Muscle layer of duodenum (tissue), 2 donors: ENCODE results near the gene NGF.
"Not testable (repeated sequence)": the region's sequence is repeated elsewhere in the genome, so short reads cannot be mapped to it uniquely, and the experiment has no call there.

Source experiments
- H3K27ac ChIP-seq: one replicate; pipeline ENCODE4 v1.7.0; 2013; ENCODE audit warnings: mild to moderate bottlenecking, low read length
- H3K27me3 ChIP-seq: one replicate; pipeline ENCODE4 v1.7.0; 2013; ENCODE audit warnings: low read depth, mild to moderate bottlenecking, control low read depth, low read length
- H3K36me3 ChIP-seq, 2 donors: one replicate each; pipeline ENCODE4 v1.7.0; 2013; ENCODE audit warnings: low read length in 2 of 2, control low read depth in 1 of 2, mild to moderate bottlenecking in 1 of 2; ENCODE audit not compliant: insufficient read depth in 2 of 2, control insufficient read depth in 1 of 2
- H3K4me1 ChIP-seq, 2 donors: one replicate each; pipeline ENCODE4 v1.7.0; 2013; ENCODE audit warnings: low read length in 2 of 2, mild to moderate bottlenecking in 2 of 2, control low read depth in 1 of 2, moderate library complexity in 1 of 2; ENCODE audit not compliant: insufficient read depth in 2 of 2, control insufficient read depth in 1 of 2
- H3K4me3 ChIP-seq, 2 donors: one replicate each; pipeline ENCODE4 v1.7.0; 2013; ENCODE audit warnings: low read length in 2 of 2, low read depth in 1 of 2, mild to moderate bottlenecking in 1 of 2
- H3K9me3 ChIP-seq, 2 donors: one replicate each; pipeline ENCODE4 v1.7.0; 2013; ENCODE audit warnings: low read length in 2 of 2, control low read depth in 1 of 2, mild to moderate bottlenecking in 1 of 2; ENCODE audit not compliant: control insufficient read depth in 1 of 2
- donor health status: healthy.

The NGF gene

DNA sequence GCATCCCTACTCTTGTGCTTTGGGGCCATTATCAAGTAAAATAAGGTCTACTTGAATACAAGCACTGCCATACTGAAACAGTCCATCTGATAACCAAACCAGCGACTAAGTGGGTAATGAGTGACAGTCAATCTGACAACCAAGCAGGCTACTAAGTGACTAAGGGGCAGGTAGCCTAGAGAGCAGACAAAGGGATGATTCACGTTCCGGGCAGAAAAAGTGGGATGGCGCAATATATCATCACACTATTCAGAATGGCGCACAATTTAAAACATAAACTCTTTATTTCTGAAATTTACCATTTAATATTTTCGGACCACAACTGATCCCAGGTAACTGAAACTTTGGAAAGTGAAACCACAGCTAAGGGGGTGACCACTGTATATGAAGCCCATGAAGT, 17.7 kb downstream of the NGF start:
- peaks cover 0 to 5% of the 10 kb centered on the region in 2 donors for H3K4me1 ChIP-seq
- no peaks in the 10 kb centered on the region for H3K27me3 ChIP-seq
- no peaks in the 10 kb centered on the region for H3K36me3 ChIP-seq
- H3K9me3 ChIP-seq, result no peaks in the 10 kb centered on the region
- H3K27ac ChIP-seq, result no peak overlapping the region
- no peak overlapping the region for H3K4me3 ChIP-seq

DNA sequence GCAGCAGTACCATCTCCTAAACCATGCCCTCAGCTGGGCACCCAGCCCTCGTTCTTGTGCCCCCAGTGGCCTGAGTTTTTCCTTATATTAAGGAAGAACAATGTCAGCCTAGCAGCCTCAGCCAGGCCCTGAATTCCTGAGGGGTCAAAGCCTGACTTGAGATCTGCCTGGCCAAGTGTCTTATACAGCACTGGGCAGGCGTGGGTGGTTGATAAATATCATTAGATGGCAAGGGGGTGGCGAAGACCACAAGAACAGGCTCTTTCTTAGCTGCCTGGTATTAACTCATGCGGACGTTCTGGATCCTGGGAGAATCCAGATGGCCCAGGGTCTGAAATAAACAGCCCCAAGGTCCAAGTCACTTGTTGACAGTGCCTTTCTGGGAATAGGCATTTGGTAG, 18.3 kb downstream of the NGF start:
- H3K36me3 ChIP-seq, result no peaks in the 10 kb centered on the region
- H3K27me3 ChIP-seq, result no peaks in the 10 kb centered on the region

DNA sequence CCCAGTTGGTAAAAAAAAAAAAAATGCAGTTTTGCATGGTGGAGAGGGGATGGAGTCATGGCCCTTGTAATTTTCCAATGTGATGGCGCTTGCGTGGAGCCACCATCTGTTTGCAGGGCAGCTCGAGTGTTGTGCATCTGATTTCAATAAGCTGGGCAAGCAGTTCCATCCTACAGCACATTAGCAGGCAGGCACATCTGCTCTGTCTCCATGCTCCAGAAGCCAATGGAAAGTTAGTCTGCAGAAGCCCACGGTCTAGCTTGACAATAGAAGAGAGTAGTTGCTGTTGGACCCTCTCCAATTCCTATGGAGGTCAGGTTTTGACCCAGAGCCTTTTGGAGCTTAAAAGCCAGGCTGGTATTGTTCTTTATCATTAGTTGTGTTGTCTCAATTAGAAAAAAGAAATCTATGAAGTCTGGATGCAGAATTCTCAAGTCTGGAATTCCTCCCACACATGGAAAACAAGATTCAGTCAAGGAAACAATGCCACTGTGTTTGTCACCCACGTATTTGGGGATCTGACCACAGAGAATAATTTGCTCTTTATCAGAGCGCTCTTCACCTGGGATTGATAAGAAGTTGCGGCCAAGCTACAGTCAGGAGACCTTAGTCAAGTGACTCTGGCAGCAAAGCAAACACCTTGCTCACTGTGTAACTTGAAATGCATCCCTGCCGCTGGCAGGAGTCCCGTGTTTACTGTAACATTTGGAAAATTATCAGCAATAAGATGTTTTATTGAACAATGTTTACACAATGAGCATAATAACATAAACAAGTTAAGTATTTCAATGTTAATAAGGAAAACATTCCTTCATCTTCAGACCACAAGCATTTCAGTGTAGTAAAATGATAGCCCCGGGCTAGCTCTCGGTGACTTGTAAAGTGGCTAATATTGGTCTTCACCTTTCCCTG, 20.7 kb downstream of the NGF start:
- Histone ChIP-seq H3K36me3 (no peaks in the 10 kb centered on the region), H3K4me1 (peaks cover 0 to 7% of the 10 kb centered on the region in 2 donors)

More for the DNA sequence above, 18.3 kb downstream of the NGF start:
- no peaks in the 10 kb centered on the region for H3K9me3 ChIP-seq
- no peak overlapping the region for H3K4me3 ChIP-seq
- H3K4me1 ChIP-seq, result peaks cover 0 to 5% of the 10 kb centered on the region in 2 donors
- no peak overlapping the region for H3K27ac ChIP-seq

DNA sequence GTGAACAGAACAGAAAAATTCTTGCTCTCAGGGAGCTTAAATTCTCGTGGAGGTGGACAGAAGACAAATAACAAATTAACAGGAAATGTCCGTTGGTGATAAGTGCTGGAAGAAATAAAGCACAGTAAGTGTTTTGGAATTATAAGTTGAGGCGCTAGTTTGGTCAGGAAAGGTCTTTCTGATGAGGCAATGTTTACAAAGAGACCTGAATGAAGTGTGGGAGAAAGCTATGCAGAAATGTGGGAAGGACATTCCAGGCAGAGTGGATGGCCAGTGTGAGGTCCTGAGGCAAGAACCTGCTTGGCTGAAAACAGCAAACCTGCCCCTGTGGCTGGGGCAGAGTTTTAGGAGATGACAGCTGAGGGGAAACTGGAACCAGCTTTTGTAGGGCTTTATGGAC, 23.3 kb downstream of the NGF start:
- Histone ChIP-seq H3K36me3 (no peaks in the 10 kb centered on the region), H3K4me3 (no peak overlapping the region), H3K4me1 (peaks cover 0 to 7% of the 10 kb centered on the region in 2 donors), H3K9me3 (no peaks in the 10 kb centered on the region), H3K27me3 (no peaks in the 10 kb centered on the region), H3K27ac (no peak overlapping the region)

More for the DNA sequence above, 20.7 kb downstream of the NGF start:
- no peaks in the 10 kb centered on the region for H3K9me3 ChIP-seq
- no peaks in the 10 kb centered on the region for H3K27me3 ChIP-seq
- no peak overlapping the region for H3K4me3 ChIP-seq
- no peak overlapping the region for H3K27ac ChIP-seq

DNA sequence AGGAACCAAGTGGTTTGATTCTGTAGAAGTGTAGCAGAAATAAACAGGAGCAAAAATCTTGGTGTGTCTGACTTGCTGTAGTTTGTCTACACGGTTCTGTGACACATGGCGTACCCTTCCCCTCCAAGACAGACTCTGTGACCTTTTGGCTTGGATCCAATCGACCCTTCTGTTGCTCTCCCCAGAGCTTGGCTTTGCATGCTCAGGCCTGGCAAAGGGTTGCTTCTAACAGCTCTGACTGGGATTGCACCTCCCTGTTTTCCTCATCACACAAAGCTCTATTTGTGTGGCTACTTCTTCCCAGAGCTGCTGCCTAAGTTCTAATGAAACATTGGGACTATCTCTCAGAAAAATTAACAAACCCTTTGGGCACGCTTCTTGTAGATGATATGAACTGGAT, 24.0 kb downstream of the NGF start:
- H3K4me1 ChIP-seq, result peaks cover 0 to 7% of the 10 kb centered on the region in 2 donors
- H3K27me3 ChIP-seq, result no peaks in the 10 kb centered on the region
- H3K4me3 ChIP-seq, result no peak overlapping the region
- no peaks in the 10 kb centered on the region for H3K9me3 ChIP-seq
- no peaks in the 10 kb centered on the region for H3K36me3 ChIP-seq
- H3K27ac ChIP-seq, result no peak overlapping the region

DNA sequence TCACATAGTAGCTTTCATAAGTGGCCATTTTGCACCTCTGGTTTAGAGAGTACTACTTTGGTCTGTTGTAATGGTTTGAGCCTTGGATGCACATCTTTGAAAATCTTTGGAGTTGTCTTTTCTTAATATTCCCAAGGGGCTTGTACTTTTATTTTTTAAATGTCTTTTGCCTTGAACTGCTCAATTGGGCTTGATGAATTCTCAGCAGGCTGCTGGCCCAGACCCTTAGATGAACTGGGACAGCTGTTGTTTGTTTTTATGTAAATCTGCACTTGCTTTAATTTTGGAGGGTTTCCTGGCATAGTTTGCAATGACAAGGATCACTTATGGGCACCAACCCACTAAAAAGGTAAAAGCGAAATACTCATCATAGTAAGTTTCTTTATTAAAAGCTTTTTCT, 24.9 kb downstream of the NGF start:
- no peaks in the 10 kb centered on the region for H3K9me3 ChIP-seq
- H3K36me3 ChIP-seq, result no peaks in the 10 kb centered on the region
- H3K27ac ChIP-seq, result no peak overlapping the region
- no peaks in the 10 kb centered on the region for H3K27me3 ChIP-seq
- H3K4me1 ChIP-seq, result peaks cover 0 to 7% of the 10 kb centered on the region in 2 donors
- no peak overlapping the region for H3K4me3 ChIP-seq

DNA sequence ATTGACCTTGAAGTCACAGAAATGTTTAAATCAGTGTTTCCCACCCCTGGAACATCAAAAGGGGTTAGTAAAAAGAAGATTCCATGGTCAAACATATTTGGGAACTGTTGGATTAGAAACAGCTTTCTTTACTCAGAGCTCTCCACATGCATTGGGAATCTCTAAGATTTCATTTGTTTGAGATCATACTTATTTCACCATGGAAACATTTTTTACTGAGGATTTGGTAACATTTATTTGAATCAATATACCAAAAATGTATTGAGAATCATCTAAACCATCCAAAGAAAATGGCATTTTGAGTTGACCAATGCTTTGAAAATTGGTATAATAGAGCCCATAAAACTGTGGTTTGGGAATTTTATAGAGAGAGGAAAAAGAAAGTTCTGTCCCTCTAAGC, 25.3 kb downstream of the NGF start:
- H3K4me3 ChIP-seq, result no peak overlapping the region
- no peaks in the 10 kb centered on the region for H3K27me3 ChIP-seq
- H3K4me1 ChIP-seq, result peaks cover 0 to 7% of the 10 kb centered on the region in 2 donors
- no peak overlapping the region for H3K27ac ChIP-seq
- no peaks in the 10 kb centered on the region for H3K36me3 ChIP-seq
- no peaks in the 10 kb centered on the region for H3K9me3 ChIP-seq

DNA sequence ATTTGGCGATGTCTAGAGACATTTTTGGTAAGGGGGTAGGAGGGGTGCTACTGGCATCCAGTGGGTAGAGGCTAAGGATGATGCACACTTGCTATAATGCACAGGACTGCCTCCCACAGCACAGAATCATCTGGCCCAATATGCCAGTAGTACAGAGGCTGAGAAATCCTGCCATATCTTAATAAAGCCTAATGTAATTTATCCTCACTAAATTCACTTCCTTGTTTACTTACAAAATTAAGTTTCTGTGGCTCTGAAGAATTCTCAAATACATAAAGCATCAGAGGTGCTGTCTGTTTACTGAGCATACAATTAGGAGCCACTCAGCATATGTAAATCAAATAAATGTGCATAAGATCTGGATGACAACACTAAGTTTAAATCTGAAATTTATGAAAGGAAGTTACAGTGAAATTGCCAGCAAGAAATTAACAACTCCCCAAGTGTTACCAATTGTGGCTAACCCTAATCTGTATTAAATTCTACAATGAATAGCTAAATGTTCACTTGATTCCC, 26.5 kb downstream of the NGF start:
- Histone ChIP-seq H3K4me3 (no peak overlapping the region), H3K27me3 (no peaks in the 10 kb centered on the region), H3K36me3 (no peaks in the 10 kb centered on the region), H3K9me3 (no peaks in the 10 kb centered on the region), H3K27ac (no peak overlapping the region), H3K4me1 (peaks cover 0 to 7% of the 10 kb centered on the region in 2 donors)

DNA sequence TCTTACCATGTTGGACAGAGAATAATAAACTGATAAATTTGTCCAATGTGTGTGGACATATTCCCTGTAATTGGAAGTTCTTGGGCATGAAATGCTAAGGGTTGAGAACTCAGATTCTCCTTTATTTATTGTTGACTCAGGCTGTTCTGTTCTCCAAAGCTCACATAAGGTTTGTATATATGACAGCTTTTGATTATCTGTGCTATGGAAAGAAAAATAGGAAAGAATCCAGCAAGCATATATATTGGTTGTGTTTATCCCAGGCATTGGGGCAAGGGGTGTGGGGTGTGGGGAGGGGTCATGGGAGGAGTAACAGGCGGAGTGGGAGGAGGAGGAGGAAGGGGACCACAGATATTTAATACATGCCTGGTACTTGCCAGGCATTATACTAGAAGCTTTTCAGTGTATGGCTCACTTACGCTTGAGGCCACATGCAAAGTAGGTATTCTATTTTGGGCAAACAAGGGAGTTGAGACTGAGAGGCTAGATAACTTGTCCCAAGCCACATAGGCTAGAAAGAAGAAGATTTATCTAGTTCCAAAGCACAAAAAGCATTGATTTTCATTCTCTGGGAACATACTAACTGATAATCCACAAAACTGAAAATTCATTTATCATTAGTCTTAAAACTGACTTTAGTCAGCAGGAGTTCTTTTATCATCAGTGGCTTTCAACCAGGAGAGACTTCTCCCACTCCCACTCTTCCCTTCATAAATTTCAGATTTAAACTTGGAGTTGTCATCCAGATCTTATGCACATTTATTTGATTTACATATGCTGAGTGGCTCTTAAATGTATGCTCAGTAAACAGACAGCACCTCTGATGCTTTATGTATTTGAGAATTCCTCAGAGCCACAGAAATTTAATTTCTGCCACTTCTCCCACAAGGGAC, 27.2 kb downstream of the NGF start:
- Histone ChIP-seq H3K9me3 (no peaks in the 10 kb centered on the region), H3K27me3 (no peaks in the 10 kb centered on the region), H3K4me1 (peaks cover 0 to 7% of the 10 kb centered on the region in 2 donors), H3K27ac (no peak overlapping the region), H3K4me3 (no peak overlapping the region), H3K36me3 (no peaks in the 10 kb centered on the region)

DNA sequence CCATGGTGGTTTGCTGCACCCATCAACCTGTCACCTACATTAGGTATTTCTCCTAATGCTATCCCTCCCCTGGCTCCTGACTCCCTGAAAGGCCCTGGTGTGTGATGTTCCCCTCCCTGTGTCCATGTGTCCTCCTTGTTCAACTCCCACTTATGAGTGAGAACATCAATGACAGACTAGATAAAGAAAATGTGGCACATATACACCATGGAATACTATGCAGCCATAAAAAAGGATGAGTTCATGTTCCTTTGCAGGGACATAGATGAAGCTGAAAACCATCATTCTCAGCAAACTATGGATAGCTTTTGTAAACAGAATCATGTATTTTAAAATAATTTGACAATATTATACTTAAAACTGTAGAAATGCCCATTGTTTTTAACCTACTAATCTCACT, 28.5 kb downstream of the NGF start:
- not testable (repeated sequence) for H3K9me3 ChIP-seq, H3K27me3 ChIP-seq, H3K27ac ChIP-seq, H3K36me3 ChIP-seq, H3K4me3 ChIP-seq, H3K4me1 ChIP-seq

DNA sequence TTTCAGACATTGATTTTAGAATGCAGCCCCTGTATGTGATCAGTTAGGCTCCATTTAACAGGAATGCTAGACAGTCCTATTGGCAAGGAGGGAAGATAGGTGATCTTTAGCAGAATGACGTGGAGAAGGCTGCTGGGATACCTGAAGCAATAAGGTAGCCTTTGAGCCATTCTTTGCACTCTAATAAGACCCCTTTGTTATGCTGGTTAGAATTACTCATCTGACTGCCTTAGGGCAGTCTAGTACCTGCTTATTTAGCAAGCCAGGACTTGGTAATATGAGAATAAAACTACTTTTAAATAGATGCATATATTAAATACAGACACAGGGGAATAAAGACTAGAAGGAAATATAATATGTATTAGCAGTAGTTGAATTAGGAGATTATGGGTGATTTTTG, 29.1 kb downstream of the NGF start:
- Histone ChIP-seq H3K4me1 (peaks cover 0 to 7% of the 10 kb centered on the region in 2 donors), H3K36me3 (no peaks in the 10 kb centered on the region), H3K27me3 (no peaks in the 10 kb centered on the region), H3K27ac (no peak overlapping the region), H3K9me3 (no peaks in the 10 kb centered on the region), H3K4me3 (no peak overlapping the region)
